Right atrium auricular region (tissue), 2 donors: ENCODE measurements around the gene CEACAM21. TPM values are rescaled to one million over a fixed set of nuclear protein-coding genes. Genes with fewer than 3 reads are reported as not detected.
"Not testable (repeated sequence)": the region's sequence is repeated elsewhere in the genome, so short reads cannot be mapped to it uniquely, and the experiment has no call there.

Experiments
- DNase-seq: peaks from one replicate; pipeline ENCODE4 v3.0.0-alpha.2; 2019; ENCODE audit warnings: low spot score
- H3K27ac ChIP-seq, 2 donors: fragments of 200-600 bp; sonication (generic); 1 replicate in 1 of 2; 2 replicates in 1 of 2; pipeline ENCODE4 v1.5.1; 2016 to 2019
- H3K27me3 ChIP-seq, 2 donors: fragments of 200-600 bp; sonication (generic); one replicate each; pipeline versions ENCODE4 v1.5.1 to v1.6.0; 2017 to 2019
- H3K36me3 ChIP-seq: fragments of 200-600 bp; sonication (generic); one replicate; pipeline ENCODE4 v1.5.1; 2016
- H3K4me1 ChIP-seq, 2 donors: fragments of 200-600 bp; sonication (generic); one replicate each; pipeline versions ENCODE4 v1.5.1 to v1.6.0; 2017 to 2019
- H3K4me3 ChIP-seq, 2 donors: fragments of 200-600 bp; sonication (generic); 1 replicate in 1 of 2; 2 replicates in 1 of 2; pipeline ENCODE4 v1.5.1; 2017 to 2019; ENCODE audit warnings: mild to moderate bottlenecking in 1 of 2, moderate library complexity in 1 of 2
- H3K9me3 ChIP-seq, 2 donors: fragments of 200-600 bp; sonication (generic); one replicate each; pipeline ENCODE4 v1.5.1; 2019
- CTCF ChIP-seq, 2 donors: fragments of 200-600 bp; sonication (generic); IDR thresholded peaks; one replicate each; pipeline ENCODE4 v1.5.1; 2019; ENCODE audit warnings: antibody characterized with exemption in 2 of 2
- total RNA-seq, 2 donors: library from RNA; depleted of rRNA; stranded (reverse); fragments of >200 nt; gene quantifications; one replicate each; pipeline ENCODE4 v1.1.0, GENCODE V29; 2016

CEACAM21 gene
- total RNA-seq, 2 donors from 2014 or later = 1.3 TPM; not detected in 1

- Histone ChIP-seq H3K4me1 (no peaks in the 10 kb centered on the region), H3K4me3 (no peak overlapping the region), H3K27ac (no peak overlapping the region), H3K27me3 (no peaks in the 10 kb centered on the region), H3K9me3 (peaks cover 0 to 11% of the 10 kb centered on the region in 2 donors), H3K36me3 (no peaks in the 10 kb centered on the region)
- no peak for TF ChIP-seq CTCF (IDR thresholded peaks at IDR 0.05)
- DNase-seq = peak; percentile 53
Measured at GRCh38 chr19:41577144-41577830, 1.3 kb downstream of the CEACAM21 start.

- peaks cover 0 to 15% of the 10 kb centered on the region in 2 donors for H3K9me3 ChIP-seq
- no peaks in the 10 kb centered on the region for H3K27me3 ChIP-seq
- no peak for DNase-seq
- no peaks in the 10 kb centered on the region for H3K36me3 ChIP-seq
- H3K27ac ChIP-seq = no peak overlapping the region
- no peak overlapping the region for H3K4me3 ChIP-seq
- no peak for TF ChIP-seq CTCF (IDR thresholded peaks at IDR 0.05)
- no peaks in the 10 kb centered on the region for H3K4me1 ChIP-seq
Measured at GRCh38 chr19:41577833-41578232, 1.9 kb downstream of the CEACAM21 start.

GRCh38 chr19:41578886-41579285, 2.9 kb downstream of the CEACAM21 start:
- no peaks in the 10 kb centered on the region for H3K27me3 ChIP-seq
- no peaks in the 10 kb centered on the region for H3K36me3 ChIP-seq
- no peak for TF ChIP-seq CTCF (IDR thresholded peaks at IDR 0.05)
- no peak for DNase-seq
- no peak overlapping the region for H3K27ac ChIP-seq
- no peaks in the 10 kb centered on the region for H3K4me1 ChIP-seq
- peaks cover 0 to 15% of the 10 kb centered on the region in 2 donors for H3K9me3 ChIP-seq
- no peak overlapping the region for H3K4me3 ChIP-seq

GRCh38 chr19:41581068-41581467, 5.1 kb downstream of the CEACAM21 start:
- not testable (repeated sequence) for H3K4me1 ChIP-seq, H3K4me3 ChIP-seq, DNase-seq, H3K27me3 ChIP-seq, H3K27ac ChIP-seq, H3K36me3 ChIP-seq
- H3K9me3 ChIP-seq = peaks cover 0 to 15% of the 10 kb centered on the region in 2 donors

GRCh38 chr19:41582577-41583182, 6.7 kb downstream of the CEACAM21 start:
- not testable (repeated sequence) for H3K27me3 ChIP-seq, H3K4me1 ChIP-seq, H3K4me3 ChIP-seq, H3K27ac ChIP-seq, DNase-seq, H3K36me3 ChIP-seq
- peaks cover 0 to 15% of the 10 kb centered on the region in 2 donors for H3K9me3 ChIP-seq

GRCh38 chr19:41584260-41584810, 8.4 kb downstream of the CEACAM21 start:
- Histone ChIP-seq H3K36me3 (no peaks in the 10 kb centered on the region), H3K27me3 (no peaks in the 10 kb centered on the region), H3K4me3 (no peak overlapping the region), H3K27ac (no peak overlapping the region), H3K9me3 (peaks cover 0 to 15% of the 10 kb centered on the region in 2 donors), H3K4me1 (no peaks in the 10 kb centered on the region)
- no peak for DNase-seq
- no peak for TF ChIP-seq CTCF (IDR thresholded peaks at IDR 0.05)
